Measurements from ENCODE around the gene UGT1A7. TPM values are rescaled to one million over a fixed set of nuclear protein-coding genes. Genes with fewer than 3 reads are reported as not detected.

Gene UGT1A7
- total RNA-seq, 1 donor from 2014 or later: not detected

GRCh38 chr2:233791151-233791882, 109.6 kb downstream of the UGT1A7 start:
- no peak for ATAC-seq
- Histone ChIP-seq H3K27ac (no peak overlapping the region), H3K27me3 (ENCODE audit: low read depth) (no peaks in the 10 kb centered on the region), H3K4me3 (no peak overlapping the region), H3K4me1 (no peaks in the 10 kb centered on the region), H3K9me3 (no peaks in the 10 kb centered on the region), H3K36me3 (no peaks in the 10 kb centered on the region)
- intact Hi-C loops (cut with DNase I): no loop called here
- DNase-seq: no peak
- TF ChIP-seq CTCF (IDR thresholded peaks at IDR 0.05): no peak

GRCh38 chr2:233791883-233792329, 110.2 kb downstream of the UGT1A7 start:
- no peak for ATAC-seq
- Histone ChIP-seq H3K4me1 (no peaks in the 10 kb centered on the region), H3K9me3 (no peaks in the 10 kb centered on the region), H3K27ac (no peak overlapping the region), H3K4me3 (no peak overlapping the region), H3K36me3 (no peaks in the 10 kb centered on the region), H3K27me3 (ENCODE audit: low read depth) (no peaks in the 10 kb centered on the region)
- no peak for TF ChIP-seq CTCF (IDR thresholded peaks at IDR 0.05)
- intact Hi-C loops (cut with DNase I): no loop called here
- DNase-seq: no peak

- DNase-seq (no peak), ATAC-seq (no peak)
- no peak for TF ChIP-seq CTCF (IDR thresholded peaks at IDR 0.05)
- intact Hi-C loops (cut with DNase I): no loop called here
- no peaks in the 10 kb centered on the region for H3K9me3 ChIP-seq
- no peak overlapping the region for H3K4me3 ChIP-seq
- H3K27ac ChIP-seq: no peak overlapping the region
- H3K27me3 ChIP-seq (ENCODE audit: low read depth): no peaks in the 10 kb centered on the region
- H3K36me3 ChIP-seq: no peaks in the 10 kb centered on the region
- H3K4me1 ChIP-seq: no peaks in the 10 kb centered on the region
Measured at GRCh38 chr2:233792720-233793119, 111.0 kb downstream of the UGT1A7 start.

GRCh38 chr2:233793465-233794127, 111.9 kb downstream of the UGT1A7 start:
- Histone ChIP-seq H3K4me1 (no peaks in the 10 kb centered on the region), H3K36me3 (no peaks in the 10 kb centered on the region), H3K4me3 (no peak overlapping the region), H3K9me3 (no peaks in the 10 kb centered on the region), H3K27ac (no peak overlapping the region), H3K27me3 (ENCODE audit: low read depth) (no peaks in the 10 kb centered on the region)
- no peak for DNase-seq
- no peak for TF ChIP-seq CTCF (IDR thresholded peaks at IDR 0.05)
- intact Hi-C loops (cut with DNase I): no loop called here
- ATAC-seq: peak; percentile 38 to 45

- Histone ChIP-seq H3K4me1 (no peaks in the 10 kb centered on the region), H3K27ac (no peak overlapping the region), H3K9me3 (no peaks in the 10 kb centered on the region), H3K36me3 (no peaks in the 10 kb centered on the region), H3K4me3 (no peak overlapping the region), H3K27me3 (ENCODE audit: low read depth) (no peaks in the 10 kb centered on the region)
- no peak for TF ChIP-seq CTCF (IDR thresholded peaks at IDR 0.05)
- intact Hi-C loops (cut with DNase I): no loop called here
- DNase-seq (no peak), ATAC-seq (no peak)
Measured at GRCh38 chr2:233794128-233794658, 112.5 kb downstream of the UGT1A7 start.

All from lower lobe of right lung (tissue), 2 donors.